A673 (cell line): ENCODE results near the gene PPP1CC.

ENCODE experiments used
- EZH2 ChIP-seq: fragments of 200-600 bp; sonication (generic); IDR thresholded peaks from 2 replicates; pipeline ENCODE4 v1.6.1; 2017; ENCODE audit warnings: borderline replicate concordance, low read depth, mild to moderate bottlenecking, mixed read lengths, antibody characterized with exemption, low read length; ENCODE audit not compliant: poor library complexity, severe bottlenecking
- TF ChIP-seq, protein P1 (sequence below): fragments of 300-800, 200-600 bp; sonication (generic); conservative IDR thresholded peaks from 2 replicates; pipeline ENCODE4 v1.5.1; 2017; ENCODE audit warnings: low read depth, mild to moderate bottlenecking, antibody characterized with exemption, low read length, moderate library complexity, mixed read lengths

- TF ChIP-seq EZH2: no peak
- TF ChIP-seq, protein P1, sequence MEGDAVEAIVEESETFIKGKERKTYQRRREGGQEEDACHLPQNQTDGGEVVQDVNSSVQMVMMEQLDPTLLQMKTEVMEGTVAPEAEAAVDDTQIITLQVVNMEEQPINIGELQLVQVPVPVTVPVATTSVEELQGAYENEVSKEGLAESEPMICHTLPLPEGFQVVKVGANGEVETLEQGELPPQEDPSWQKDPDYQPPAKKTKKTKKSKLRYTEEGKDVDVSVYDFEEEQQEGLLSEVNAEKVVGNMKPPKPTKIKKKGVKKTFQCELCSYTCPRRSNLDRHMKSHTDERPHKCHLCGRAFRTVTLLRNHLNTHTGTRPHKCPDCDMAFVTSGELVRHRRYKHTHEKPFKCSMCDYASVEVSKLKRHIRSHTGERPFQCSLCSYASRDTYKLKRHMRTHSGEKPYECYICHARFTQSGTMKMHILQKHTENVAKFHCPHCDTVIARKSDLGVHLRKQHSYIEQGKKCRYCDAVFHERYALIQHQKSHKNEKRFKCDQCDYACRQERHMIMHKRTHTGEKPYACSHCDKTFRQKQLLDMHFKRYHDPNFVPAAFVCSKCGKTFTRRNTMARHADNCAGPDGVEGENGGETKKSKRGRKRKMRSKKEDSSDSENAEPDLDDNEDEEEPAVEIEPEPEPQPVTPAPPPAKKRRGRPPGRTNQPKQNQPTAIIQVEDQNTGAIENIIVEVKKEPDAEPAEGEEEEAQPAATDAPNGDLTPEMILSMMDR: no peak
Observed at GRCh38 chr12:110718222-110718908, 24.3 kb downstream of the PPP1CC start.
